Uterus (tissue), 2 donors: ENCODE measurements around the gene MYO16.

Source experiments
- POLR2A ChIP-seq, 2 donors: fragments of 450-650 bp; IDR thresholded peaks; one replicate each; pipeline ENCODE4 v1.6.1; 2016; ENCODE audit warnings: antibody characterized with exemption in 2 of 2, mild to moderate bottlenecking in 1 of 2, moderate library complexity in 1 of 2
- TF ChIP-seq, protein P1 (sequence below), 4 experiments: fragments of 200-600 bp in 2 of 4; fragments of 450-650 bp in 2 of 4; sonication (generic) in 2 of 4; IDR thresholded peaks; one replicate each; pipeline ENCODE4 v1.5.1; 2016 to 2019; ENCODE audit warnings: antibody characterized with exemption in 4 of 4, mild to moderate bottlenecking in 2 of 4, moderate library complexity in 1 of 4

- TF ChIP-seq, protein P1, sequence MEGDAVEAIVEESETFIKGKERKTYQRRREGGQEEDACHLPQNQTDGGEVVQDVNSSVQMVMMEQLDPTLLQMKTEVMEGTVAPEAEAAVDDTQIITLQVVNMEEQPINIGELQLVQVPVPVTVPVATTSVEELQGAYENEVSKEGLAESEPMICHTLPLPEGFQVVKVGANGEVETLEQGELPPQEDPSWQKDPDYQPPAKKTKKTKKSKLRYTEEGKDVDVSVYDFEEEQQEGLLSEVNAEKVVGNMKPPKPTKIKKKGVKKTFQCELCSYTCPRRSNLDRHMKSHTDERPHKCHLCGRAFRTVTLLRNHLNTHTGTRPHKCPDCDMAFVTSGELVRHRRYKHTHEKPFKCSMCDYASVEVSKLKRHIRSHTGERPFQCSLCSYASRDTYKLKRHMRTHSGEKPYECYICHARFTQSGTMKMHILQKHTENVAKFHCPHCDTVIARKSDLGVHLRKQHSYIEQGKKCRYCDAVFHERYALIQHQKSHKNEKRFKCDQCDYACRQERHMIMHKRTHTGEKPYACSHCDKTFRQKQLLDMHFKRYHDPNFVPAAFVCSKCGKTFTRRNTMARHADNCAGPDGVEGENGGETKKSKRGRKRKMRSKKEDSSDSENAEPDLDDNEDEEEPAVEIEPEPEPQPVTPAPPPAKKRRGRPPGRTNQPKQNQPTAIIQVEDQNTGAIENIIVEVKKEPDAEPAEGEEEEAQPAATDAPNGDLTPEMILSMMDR (IDR thresholded peaks at IDR 0.05): no peak
- no peak for TF ChIP-seq POLR2A (IDR thresholded peaks at IDR 0.05)
Observed at GRCh38 chr13:108833531-108833930, 204.1 kb downstream of the MYO16 start.
